A673 (cell line): ENCODE results near the gene YTHDC2. TPM values are rescaled to one million over a fixed set of nuclear protein-coding genes. Genes with fewer than 3 reads are reported as not detected.

Experiments
- BruUV-seq: library from RNA; stranded (reverse); fragments of 400-500 nt; replicated peaks from 2 replicates; lab custom pipeline; 2021; lab: Mats Ljungman, UMichigan
- CTCF ChIA-PET: fragments of 300-600 bp; sonication (Branson Sonifier 250); formaldehyde crosslinking; loops from one replicate; lab custom pipeline; 2022; ENCODE audit warnings: antibody characterized with exemption; lab: Charles Lee
- POLR2A ChIA-PET: fragments of 300-600 bp; sonication (Branson Sonifier 250); formaldehyde crosslinking; loops from one replicate; lab custom pipeline; 2022; ENCODE audit warnings: antibody characterized with exemption; ENCODE audit not compliant: low non-redundant PET; lab: Charles Lee
- DNase-seq: peaks from one replicate; pipeline ENCODE4 v3.0.0-alpha.2; 2015; ENCODE audit warnings: low spot score
- H3K27ac ChIP-seq: fragments of 200-600 bp; sonication (generic); 2 replicates; pipeline ENCODE4 v1.5.1; 2016; ENCODE audit warnings: mixed run types, low read depth, mild to moderate bottlenecking, mixed read lengths, antibody characterized with exemption, low read length; ENCODE audit not compliant: poor library complexity, severe bottlenecking
- H3K27me3 ChIP-seq: fragments of 200-600 bp; sonication (generic); replicated peaks from 2 replicates; pipeline ENCODE4 v1.6.1; 2017; ENCODE audit warnings: mixed run types, low read depth, mild to moderate bottlenecking, mixed read lengths, antibody characterized with exemption, low read length; ENCODE audit not compliant: insufficient read depth, poor library complexity
- H3K36me3 ChIP-seq: fragments of 200-600 bp; sonication (generic); 2 replicates; pipeline ENCODE4 v1.6.1; 2016; ENCODE audit warnings: mixed run types, mild to moderate bottlenecking, mixed read lengths, antibody characterized with exemption, low read length; ENCODE audit not compliant: insufficient read depth, poor library complexity, severe bottlenecking
- H3K4me1 ChIP-seq: fragments of 200-600 bp; sonication (generic); 2 replicates; pipeline ENCODE4 v1.6.1; 2017; ENCODE audit warnings: mixed run types, mild to moderate bottlenecking, mixed read lengths, antibody characterized with exemption, low read length; ENCODE audit not compliant: insufficient read depth, poor library complexity, severe bottlenecking
- H3K4me3 ChIP-seq: fragments of 200-600 bp; sonication (generic); 2 replicates; pipeline ENCODE4 v1.5.1; 2016; ENCODE audit warnings: low read depth, mixed run types, mild to moderate bottlenecking, mixed read lengths, low read length; ENCODE audit not compliant: poor library complexity, severe bottlenecking
- H3K9me3 ChIP-seq: fragments of 200-600 bp; sonication (generic); 2 replicates; pipeline ENCODE4 v1.6.1; 2016; ENCODE audit warnings: mixed run types, low read depth, mild to moderate bottlenecking, mixed read lengths, antibody characterized with exemption, low read length; ENCODE audit not compliant: poor library complexity, severe bottlenecking
- EZH2 ChIP-seq: fragments of 200-600 bp; sonication (generic); IDR thresholded peaks from 2 replicates; pipeline ENCODE4 v1.6.1; 2017; ENCODE audit warnings: borderline replicate concordance, low read depth, mild to moderate bottlenecking, mixed read lengths, antibody characterized with exemption, low read length; ENCODE audit not compliant: poor library complexity, severe bottlenecking
- intact Hi-C: fragments of 100-400 bp; cut with micrococcal nuclease; formaldehyde crosslinking; loops from one replicate; pipeline ENCODE4 v1.10.0; 2022; ENCODE audit not compliant: unreplicated experiment
- total RNA-seq: library from RNA; stranded (reverse); gene quantifications from 2 replicates; pipeline ENCODE4 v1.2.3, GENCODE V29; 2021
- TF ChIP-seq, protein P1 (sequence below): fragments of 300-800, 200-600 bp; sonication (generic); conservative IDR thresholded peaks from 2 replicates; pipeline ENCODE4 v1.5.1; 2017; ENCODE audit warnings: low read depth, mild to moderate bottlenecking, antibody characterized with exemption, low read length, moderate library complexity, mixed read lengths

Gene YTHDC2
- total RNA-seq, 1 experiment from 2014 or later = 24.3 TPM

- no peak overlapping the region for H3K27ac ChIP-seq
- intact Hi-C loops = no loop called here
- H3K36me3 ChIP-seq = peaks cover 19% of the 10 kb centered on the region
- no TSS peak for BruUV-seq
- no peak overlapping the region for H3K4me3 ChIP-seq
- DNase-seq = no peak
- TF ChIP-seq EZH2 = no peak
- TF ChIP-seq, protein P1, sequence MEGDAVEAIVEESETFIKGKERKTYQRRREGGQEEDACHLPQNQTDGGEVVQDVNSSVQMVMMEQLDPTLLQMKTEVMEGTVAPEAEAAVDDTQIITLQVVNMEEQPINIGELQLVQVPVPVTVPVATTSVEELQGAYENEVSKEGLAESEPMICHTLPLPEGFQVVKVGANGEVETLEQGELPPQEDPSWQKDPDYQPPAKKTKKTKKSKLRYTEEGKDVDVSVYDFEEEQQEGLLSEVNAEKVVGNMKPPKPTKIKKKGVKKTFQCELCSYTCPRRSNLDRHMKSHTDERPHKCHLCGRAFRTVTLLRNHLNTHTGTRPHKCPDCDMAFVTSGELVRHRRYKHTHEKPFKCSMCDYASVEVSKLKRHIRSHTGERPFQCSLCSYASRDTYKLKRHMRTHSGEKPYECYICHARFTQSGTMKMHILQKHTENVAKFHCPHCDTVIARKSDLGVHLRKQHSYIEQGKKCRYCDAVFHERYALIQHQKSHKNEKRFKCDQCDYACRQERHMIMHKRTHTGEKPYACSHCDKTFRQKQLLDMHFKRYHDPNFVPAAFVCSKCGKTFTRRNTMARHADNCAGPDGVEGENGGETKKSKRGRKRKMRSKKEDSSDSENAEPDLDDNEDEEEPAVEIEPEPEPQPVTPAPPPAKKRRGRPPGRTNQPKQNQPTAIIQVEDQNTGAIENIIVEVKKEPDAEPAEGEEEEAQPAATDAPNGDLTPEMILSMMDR = no peak
- H3K4me1 ChIP-seq = no peaks in the 10 kb centered on the region
- ChIA-PET CTCF (no interaction called here), POLR2A (no interaction called here)
- no peaks in the 10 kb centered on the region for H3K9me3 ChIP-seq
- H3K27me3 ChIP-seq = no peaks in the 10 kb centered on the region
These were observed 33.2 kb downstream of the YTHDC2 start for GRCh38 chr5:113546703-113547183.

DNA sequence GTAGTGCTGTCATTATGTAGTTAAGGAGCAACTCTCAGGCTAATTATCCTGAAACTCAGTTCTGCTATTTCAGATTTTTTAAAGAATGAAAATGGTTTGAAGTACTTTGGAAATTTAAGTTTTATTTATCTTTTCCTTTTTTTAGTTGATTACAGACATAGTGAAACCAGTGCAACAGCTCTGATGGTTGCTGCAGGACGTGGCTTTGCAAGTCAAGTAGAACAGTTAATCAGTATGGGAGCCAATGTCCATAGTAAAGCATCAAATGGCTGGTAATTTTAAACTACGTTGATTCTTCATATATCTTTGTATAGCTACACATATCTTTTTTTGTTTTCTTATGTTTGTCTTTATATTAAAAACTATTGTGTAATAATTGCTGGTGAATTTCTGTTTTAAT lies 34.9 kb downstream of the YTHDC2 start:
- no peak for DNase-seq
- H3K4me3 ChIP-seq = no peak overlapping the region
- intact Hi-C loops = no loop called here
- H3K4me1 ChIP-seq = no peaks in the 10 kb centered on the region
- peaks cover 25% of the 10 kb centered on the region for H3K36me3 ChIP-seq
- CTCF ChIA-PET = no interaction called here
- TF ChIP-seq, protein P1 = no peak
- TF ChIP-seq EZH2 = no peak
- H3K9me3 ChIP-seq = no peaks in the 10 kb centered on the region
- POLR2A ChIA-PET = no interaction called here
- no peaks in the 10 kb centered on the region for H3K27me3 ChIP-seq
- H3K27ac ChIP-seq = no peak overlapping the region
- BruUV-seq = no TSS peak

- ChIA-PET CTCF (no interaction called here), POLR2A (no interaction called here)
- Histone ChIP-seq H3K9me3 (no peaks in the 10 kb centered on the region), H3K27me3 (no peaks in the 10 kb centered on the region), H3K27ac (no peak overlapping the region), H3K36me3 (peaks cover 28% of the 10 kb centered on the region), H3K4me3 (no peak overlapping the region), H3K4me1 (no peaks in the 10 kb centered on the region)
- no peak for TF ChIP-seq EZH2
- TF ChIP-seq, protein P1 = no peak
- no peak for DNase-seq
- intact Hi-C loops = no loop called here
- no TSS peak for BruUV-seq
These were observed 38.6 kb downstream of the YTHDC2 start for GRCh38 chr5:113552137-113552536.
